GM18951 (cell line): ENCODE results near the gene HAGH.

Experiments
- POLR2A ChIP-seq: IDR thresholded peaks from 4 replicates; pipeline ENCODE4 v1.6.1; 2011; ENCODE audit warnings: mild to moderate bottlenecking; ENCODE audit not compliant: insufficient read length, insufficient read depth; ENCODE audit errors: extremely low read depth
- in situ Hi-C: fragments of 300-500 bp; cut with MboI; formaldehyde crosslinking; loops from one replicate; pipeline ENCODE4 v1.12.0; 2022; ENCODE audit warnings: low sequenced_read_pairs, mixed read lengths, inconsistent platforms; ENCODE audit not compliant: unreplicated experiment

Gene HAGH

GRCh38 chr16:1857433-1858097 lies 30.9 kb upstream of the HAGH start:
- in situ Hi-C loops, result no loop called here

GRCh38 chr16:1851793-1852192 lies 25.2 kb upstream of the HAGH start:
- TF ChIP-seq POLR2A, result no peak
- in situ Hi-C loops, result no loop called here

More at GRCh38 chr16:1857433-1858097, 30.9 kb upstream of the HAGH start:
- TF ChIP-seq POLR2A, result no peak

- in situ Hi-C loops, result no loop called here
- no peak for TF ChIP-seq POLR2A
Measured at GRCh38 chr16:1850981-1851380, 24.4 kb upstream of the HAGH start.

GRCh38 chr16:1846416-1846815 lies 19.8 kb upstream of the HAGH start:
- no peak for TF ChIP-seq POLR2A
- in situ Hi-C loops, result no loop called here

GRCh38 chr16:1845985-1846384 lies 19.4 kb upstream of the HAGH start:
- in situ Hi-C loops, result no loop called here
- TF ChIP-seq POLR2A, result no peak

GRCh38 chr16:1839554-1839953 lies 12.9 kb upstream of the HAGH start:
- no peak for TF ChIP-seq POLR2A
- in situ Hi-C loops, result no loop called here

GRCh38 chr16:1834096-1834495 lies 7.5 kb upstream of the HAGH start:
- in situ Hi-C loops, result no loop called here
- TF ChIP-seq POLR2A, result no peak

GRCh38 chr16:1832838-1833454 lies 6.3 kb upstream of the HAGH start:
- in situ Hi-C loops, result no loop called here
- no peak for TF ChIP-seq POLR2A

GRCh38 chr16:1831186-1832075 lies 4.8 kb upstream of the HAGH start:
- in situ Hi-C loops, result no loop called here
- no peak for TF ChIP-seq POLR2A

- in situ Hi-C loops, result no loop called here
- no peak for TF ChIP-seq POLR2A
Measured at GRCh38 chr16:1830213-1830612, 3.6 kb upstream of the HAGH start.

- in situ Hi-C loops, result no loop called here
- TF ChIP-seq POLR2A, result no peak
Measured at GRCh38 chr16:1828645-1829410, 2.2 kb upstream of the HAGH start.

- in situ Hi-C loops, result no loop called here
Measured at GRCh38 chr16:1825864-1826690, 548 bp downstream of the HAGH start.

More at GRCh38 chr16:1825864-1826690, 548 bp downstream of the HAGH start:
- peak; percentile 44 for TF ChIP-seq POLR2A
